ENCODE data around the gene E4F1.

DNA sequence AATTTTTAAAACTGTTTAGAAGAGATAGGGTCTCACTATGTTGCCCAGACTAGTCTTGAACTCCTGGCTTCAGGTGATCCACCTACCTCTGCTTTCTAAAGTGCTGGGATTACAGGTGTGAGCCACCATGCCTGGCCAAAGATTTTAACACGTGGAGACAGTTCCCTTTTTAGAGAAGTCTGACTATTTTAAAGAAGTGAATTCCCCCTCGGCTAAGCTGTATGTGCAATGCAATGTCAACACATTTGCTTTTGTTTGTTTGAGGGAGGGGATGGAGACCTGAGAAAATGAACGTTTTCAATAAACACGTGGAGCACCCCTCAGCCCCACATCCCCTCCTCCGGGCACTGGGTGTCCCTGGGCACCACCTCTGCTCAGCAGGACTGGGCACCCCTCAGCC, 58.9 kb downstream of the E4F1 start:
- TF ChIP-seq EZH2 (IDR thresholded peaks at IDR 0.05; ENCODE audit: insufficient read depth, poor library complexity, severe bottlenecking): no peak
- no peak for TF ChIP-seq EZH2phosphoT487 (IDR thresholded peaks at IDR 0.05; ENCODE audit: insufficient read depth, low read depth)
